ENCODE results near the gene C1orf21.

The C1orf21 gene

DNA sequence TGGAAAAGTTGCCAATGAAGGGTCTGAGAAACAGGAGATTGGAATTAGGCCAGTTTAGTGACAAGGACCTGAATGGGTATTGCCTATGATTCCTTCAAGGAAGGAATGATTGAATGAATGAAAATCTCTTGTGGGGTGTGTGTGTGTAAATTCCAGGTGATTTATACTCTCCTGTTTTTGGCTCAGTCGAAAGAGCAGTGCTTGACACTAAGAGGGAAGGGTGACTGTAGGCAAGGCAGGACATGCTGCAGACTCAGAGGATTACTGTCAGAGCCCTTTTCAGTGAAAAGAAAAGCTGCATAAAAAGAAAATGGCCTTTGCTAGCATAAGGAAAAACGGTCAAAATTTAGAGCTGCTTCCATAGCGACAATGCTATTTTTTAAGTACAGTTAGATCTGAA lies 30.1 kb downstream of the C1orf21 start:
- no peak for DNase-seq (ENCODE audit: low read depth)
- no peak overlapping the region for H3K4me3 ChIP-seq (ENCODE audit: control insufficient read depth, low read depth, low read length)
- TF ChIP-seq CTCF (IDR thresholded peaks at IDR 0.05; ENCODE audit: control insufficient read depth, insufficient read depth, low read depth, low read length, missing control alignments), result no peak

- no peak for DNase-seq (ENCODE audit: low read depth)
- no peak for TF ChIP-seq CTCF (IDR thresholded peaks at IDR 0.05; ENCODE audit: control insufficient read depth, insufficient read depth, low read depth, low read length, missing control alignments)
- no peak overlapping the region for H3K4me3 ChIP-seq (ENCODE audit: control insufficient read depth, low read depth, low read length)
These were observed 31.1 kb downstream of the C1orf21 start for GRCh38 chr1:184417916-184418315.

DNA sequence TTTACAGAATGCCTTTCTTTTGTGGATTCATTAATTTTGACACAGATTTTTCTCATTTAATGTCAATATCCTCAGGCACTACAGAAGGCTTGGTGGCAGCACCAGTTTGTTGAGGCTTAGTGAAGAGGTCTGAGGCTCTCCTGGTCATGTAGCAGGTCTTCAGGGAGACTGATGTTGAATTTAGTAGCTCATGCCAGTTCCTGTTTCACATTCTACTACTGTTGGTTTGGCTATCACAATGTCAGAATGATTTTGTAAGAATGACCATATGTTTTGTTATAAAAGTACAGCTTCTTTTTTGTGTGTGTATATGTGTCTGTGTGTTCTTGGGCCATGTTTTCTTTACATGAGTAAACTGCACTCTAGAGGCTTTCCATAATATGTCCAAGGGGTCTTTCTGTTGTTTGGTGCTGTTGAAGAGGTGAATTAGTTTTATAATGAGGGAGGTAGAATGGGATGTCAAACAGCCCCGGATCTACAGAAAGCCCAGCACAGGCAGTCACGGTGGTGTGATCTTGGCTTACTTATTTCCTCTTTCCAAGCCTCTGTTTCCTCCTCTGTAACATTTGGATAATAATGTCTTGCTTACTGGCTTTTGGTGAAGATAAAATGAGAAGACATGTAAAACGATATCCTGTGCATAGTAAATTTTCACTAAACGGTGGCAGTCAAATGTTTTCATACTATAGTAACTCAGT lies 32.0 kb downstream of the C1orf21 start:
- no peak for DNase-seq (ENCODE audit: low read depth)
- TF ChIP-seq CTCF (IDR thresholded peaks at IDR 0.05; ENCODE audit: control insufficient read depth, insufficient read depth, low read depth, low read length, missing control alignments), result no peak
- no peak overlapping the region for H3K4me3 ChIP-seq (ENCODE audit: control insufficient read depth, low read depth, low read length)

- H3K4me3 ChIP-seq (ENCODE audit: control insufficient read depth, low read depth, low read length), result no peak overlapping the region
- no peak for TF ChIP-seq CTCF (IDR thresholded peaks at IDR 0.05; ENCODE audit: control insufficient read depth, insufficient read depth, low read depth, low read length, missing control alignments)
- no peak for DNase-seq (ENCODE audit: low read depth)
These were observed 32.7 kb downstream of the C1orf21 start for GRCh38 chr1:184419350-184420161.

GRCh38 chr1:184422490-184423233 lies 35.8 kb downstream of the C1orf21 start:
- no peak for TF ChIP-seq CTCF (IDR thresholded peaks at IDR 0.05; ENCODE audit: control insufficient read depth, insufficient read depth, low read depth, low read length, missing control alignments)
- DNase-seq (ENCODE audit: low read depth), result no peak
- no peak overlapping the region for H3K4me3 ChIP-seq (ENCODE audit: control insufficient read depth, low read depth, low read length)

DNA sequence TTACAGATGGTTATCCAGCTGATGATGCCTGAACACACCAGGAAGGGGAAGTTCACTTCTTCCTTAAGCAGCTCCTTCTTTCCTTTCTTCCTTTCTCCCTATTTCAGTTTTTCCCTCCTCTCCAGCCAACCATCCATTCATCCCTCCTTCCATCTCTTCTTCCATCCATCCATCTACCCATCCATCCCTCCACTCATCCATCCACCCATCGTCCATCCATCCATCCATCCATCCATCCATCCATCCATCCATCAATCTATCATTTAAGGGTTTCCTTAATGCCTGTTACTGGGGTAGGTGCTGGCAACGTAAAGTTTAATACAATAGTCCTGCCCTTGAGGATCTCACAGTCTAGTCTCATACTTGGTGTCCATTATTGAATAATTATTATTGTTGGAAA lies 36.8 kb downstream of the C1orf21 start:
- DNase-seq (ENCODE audit: low read depth), result no peak
- no peak for TF ChIP-seq CTCF (IDR thresholded peaks at IDR 0.05; ENCODE audit: control insufficient read depth, insufficient read depth, low read depth, low read length, missing control alignments)
- H3K4me3 ChIP-seq (ENCODE audit: control insufficient read depth, low read depth, low read length), result no peak overlapping the region
